WI38 (cell line): ENCODE data around the gene DAPL1.

Experiments used
- H3K4me3 ChIP-seq: 2 replicates; pipeline ENCODE4 v1.5.1; 2011; ENCODE audit warnings: low read depth, mild to moderate bottlenecking, control low read depth, low read length
- TF ChIP-seq, protein P1 (sequence below): IDR thresholded peaks from 2 replicates; pipeline ENCODE4 v1.5.1; 2012; ENCODE audit warnings: low read depth, mild to moderate bottlenecking, control low read depth, low read length

DAPL1 gene, protein sequence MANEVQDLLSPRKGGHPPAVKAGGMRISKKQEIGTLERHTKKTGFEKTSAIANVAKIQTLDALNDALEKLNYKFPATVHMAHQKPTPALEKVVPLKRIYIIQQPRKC

DNA sequence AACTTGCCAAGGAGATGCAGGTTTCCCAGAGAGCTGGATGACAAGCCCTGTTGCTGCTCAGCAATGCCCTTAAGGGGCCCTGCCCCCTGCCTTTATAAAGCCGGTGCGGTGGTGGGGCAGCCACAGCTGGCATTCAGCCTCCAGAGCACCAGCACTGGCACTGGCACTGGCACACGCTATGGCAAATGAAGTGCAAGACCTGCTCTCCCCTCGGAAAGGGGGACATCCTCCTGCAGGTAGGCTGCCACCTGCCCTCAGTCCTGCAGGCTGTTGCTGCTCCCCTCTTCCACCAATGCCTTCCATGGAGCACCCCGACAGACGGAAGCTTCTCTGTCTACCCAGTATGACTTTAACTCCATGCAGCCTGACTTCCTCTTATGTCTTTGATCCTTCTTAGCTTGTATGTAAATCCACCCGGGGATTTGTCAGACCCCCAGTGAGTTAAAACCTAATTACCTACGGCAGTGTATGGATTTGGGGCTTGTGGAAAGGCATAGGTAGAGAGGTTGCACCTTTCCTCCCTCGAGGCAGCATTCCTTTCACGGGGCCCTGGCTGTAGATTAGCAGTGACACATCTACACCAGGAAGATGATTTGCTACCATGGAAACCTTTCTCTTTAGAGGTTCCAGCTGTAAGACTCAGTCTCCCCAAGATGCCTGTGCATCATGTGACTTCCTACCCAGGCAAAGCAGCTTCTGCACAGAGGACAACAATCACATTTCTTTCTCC is at the start of gene DAPL1:
Gene DAPL1, plus strand, starts transcription at position 123 of the 730 bp plus-strand sequence. Its CDS starts 56 bp downstream, at position 179.
- TF ChIP-seq, protein P1, sequence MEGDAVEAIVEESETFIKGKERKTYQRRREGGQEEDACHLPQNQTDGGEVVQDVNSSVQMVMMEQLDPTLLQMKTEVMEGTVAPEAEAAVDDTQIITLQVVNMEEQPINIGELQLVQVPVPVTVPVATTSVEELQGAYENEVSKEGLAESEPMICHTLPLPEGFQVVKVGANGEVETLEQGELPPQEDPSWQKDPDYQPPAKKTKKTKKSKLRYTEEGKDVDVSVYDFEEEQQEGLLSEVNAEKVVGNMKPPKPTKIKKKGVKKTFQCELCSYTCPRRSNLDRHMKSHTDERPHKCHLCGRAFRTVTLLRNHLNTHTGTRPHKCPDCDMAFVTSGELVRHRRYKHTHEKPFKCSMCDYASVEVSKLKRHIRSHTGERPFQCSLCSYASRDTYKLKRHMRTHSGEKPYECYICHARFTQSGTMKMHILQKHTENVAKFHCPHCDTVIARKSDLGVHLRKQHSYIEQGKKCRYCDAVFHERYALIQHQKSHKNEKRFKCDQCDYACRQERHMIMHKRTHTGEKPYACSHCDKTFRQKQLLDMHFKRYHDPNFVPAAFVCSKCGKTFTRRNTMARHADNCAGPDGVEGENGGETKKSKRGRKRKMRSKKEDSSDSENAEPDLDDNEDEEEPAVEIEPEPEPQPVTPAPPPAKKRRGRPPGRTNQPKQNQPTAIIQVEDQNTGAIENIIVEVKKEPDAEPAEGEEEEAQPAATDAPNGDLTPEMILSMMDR: no peak
- no peak within 1 kb of the TSS for H3K4me3 ChIP-seq

DNA sequence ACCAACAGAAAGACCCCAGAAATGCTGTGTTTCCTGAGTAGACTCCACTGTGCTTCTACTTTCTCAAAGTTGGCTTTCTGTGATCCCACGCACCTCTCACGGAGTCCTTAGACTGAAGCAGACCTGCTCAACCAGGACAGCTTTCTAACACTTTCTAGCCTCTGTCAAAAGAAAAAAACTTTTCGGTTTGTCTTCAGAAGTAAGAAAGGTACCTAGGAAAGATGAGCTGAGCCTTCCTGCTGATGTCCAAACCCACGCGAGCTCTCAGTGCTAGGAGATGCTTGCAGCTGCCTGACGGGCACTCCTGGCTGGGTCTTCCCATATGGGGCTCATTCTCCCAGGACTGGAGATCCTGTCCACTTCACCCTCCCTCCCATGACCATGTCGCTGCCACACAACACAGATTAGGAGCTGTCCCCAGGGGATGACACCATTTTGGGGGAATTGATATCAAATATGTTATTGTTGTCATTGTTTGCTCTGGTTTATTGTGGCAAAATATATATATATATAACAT is 49.2 kb upstream of the DAPL1 start:
- H3K4me3 ChIP-seq: no peak overlapping the region
- TF ChIP-seq, protein P1: peak; percentile 30; the same call in 1 of the 2 replicates

DNA sequence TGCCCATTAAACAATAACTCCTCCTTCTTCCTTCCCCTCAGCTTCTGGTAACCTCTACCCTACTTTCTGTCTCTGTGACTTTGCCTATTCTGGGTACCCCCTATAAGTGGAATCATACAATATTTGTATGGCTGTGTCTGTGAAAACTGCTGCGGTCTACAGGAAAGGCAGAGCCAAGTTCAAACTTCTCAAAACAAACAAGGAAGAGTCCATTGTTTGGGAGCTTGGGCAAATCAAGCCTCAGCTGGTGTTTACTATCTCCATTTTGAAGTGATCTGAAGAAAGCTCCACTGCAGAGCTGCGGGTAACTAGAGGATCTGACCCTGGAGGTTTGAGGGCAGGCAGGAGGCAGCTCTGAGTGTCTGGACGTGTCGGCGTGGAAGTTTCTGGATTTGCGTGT is 48.6 kb upstream of the DAPL1 start:
- TF ChIP-seq, protein P1: no peak

DNA sequence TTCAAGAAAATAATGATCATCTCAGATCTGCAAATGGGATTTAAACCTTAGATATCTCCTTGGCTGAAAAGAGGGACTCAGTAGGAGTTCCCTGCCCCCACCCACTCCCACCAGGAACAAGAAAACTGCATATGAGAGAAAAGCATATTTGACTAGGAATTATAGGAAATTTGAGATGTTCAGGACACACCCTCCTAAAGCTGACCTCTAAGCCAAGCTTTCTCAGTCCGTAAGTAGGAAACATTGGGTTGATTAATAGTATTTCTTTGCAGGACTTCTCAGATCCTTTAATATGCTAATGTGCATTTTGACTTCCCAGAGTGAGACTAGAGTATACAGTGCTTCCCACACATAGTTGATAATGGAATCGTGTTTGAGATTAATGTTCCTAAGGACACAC is 47.8 kb upstream of the DAPL1 start:
- TF ChIP-seq, protein P1: no peak
- H3K4me3 ChIP-seq: no peak overlapping the region

More for the DNA sequence above, 48.6 kb upstream of the DAPL1 start:
- no peak overlapping the region for H3K4me3 ChIP-seq

DNA sequence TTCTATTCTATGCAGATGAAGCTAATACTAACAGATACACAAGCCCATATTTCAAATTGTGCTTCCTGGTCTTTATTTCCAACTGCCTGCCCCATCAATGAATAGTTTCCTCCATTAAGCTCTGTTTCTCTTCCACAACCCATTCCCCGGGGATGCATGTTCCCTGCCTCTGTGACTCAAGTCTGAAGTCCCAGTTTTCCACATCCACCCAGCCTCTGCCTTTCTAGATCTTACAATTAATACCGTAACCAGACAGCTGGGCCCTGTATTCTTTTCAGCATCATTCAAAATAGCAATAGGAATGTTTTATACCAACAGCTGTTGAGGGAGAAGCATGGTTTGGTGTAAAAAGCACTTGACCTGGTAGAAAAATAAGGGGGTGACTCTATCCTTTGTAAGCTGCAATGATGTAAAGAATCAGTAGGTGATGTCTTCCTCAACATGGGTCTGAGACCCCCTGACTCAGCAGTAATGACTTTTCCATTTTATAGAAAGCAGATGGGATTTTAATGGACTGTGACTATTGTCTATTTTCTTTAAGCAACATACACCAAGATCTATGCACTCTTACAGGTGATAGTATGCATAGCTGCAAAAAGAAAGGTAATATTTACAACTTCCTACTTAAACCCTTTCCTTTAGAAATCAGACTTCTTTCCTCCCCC is 46.1 kb upstream of the DAPL1 start:
- TF ChIP-seq, protein P1: no peak
- H3K4me3 ChIP-seq: no peak overlapping the region

DNA sequence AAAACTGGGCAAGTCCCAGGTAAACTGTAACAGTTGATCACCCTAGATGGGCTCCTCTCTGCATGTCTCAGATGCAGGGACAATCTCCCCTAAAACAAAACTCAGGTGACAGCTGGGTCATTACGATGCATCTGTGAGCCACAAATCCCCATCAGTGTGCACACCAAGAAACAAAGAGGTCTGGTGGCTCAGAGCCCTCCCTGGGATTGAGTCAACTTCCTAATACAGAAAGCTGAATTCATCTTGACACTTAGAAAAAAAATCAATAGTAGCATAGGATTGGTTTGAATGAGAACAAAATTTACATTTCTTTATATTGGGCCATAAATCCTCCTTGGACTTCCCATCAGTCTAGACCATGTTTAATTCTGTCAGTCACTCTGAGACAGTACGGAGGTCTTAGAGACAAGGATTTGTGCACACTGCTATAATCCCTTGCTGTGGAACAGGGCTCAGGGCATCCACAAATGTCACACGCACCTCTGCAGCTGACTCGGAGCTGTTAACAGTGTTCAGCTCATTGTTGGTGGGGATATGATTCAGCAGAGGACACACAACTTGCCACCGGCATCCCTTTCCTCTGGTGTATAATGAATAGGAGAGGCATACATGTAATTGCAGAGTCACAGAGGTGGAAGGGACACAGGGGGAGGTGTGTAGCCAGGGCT is 44.5 kb upstream of the DAPL1 start:
- TF ChIP-seq, protein P1: no peak
- H3K4me3 ChIP-seq: no peak overlapping the region
